Measurements from ENCODE around the gene ATP13A3. TPM values are rescaled to one million over a fixed set of nuclear protein-coding genes. Genes with fewer than 3 reads are reported as not detected.

The ATP13A3 gene
- total RNA-seq, 6 donors from 2014 or later, result 67.9 to 152 (median 94.6) TPM

- H3K36me3 ChIP-seq, result no peaks in the 10 kb centered on the region
- H3K9me3 ChIP-seq, result no peaks in the 10 kb centered on the region
- TF ChIP-seq EP300 (IDR thresholded peaks at IDR 0.05) (no peak), POLR2AphosphoS5 (IDR thresholded peaks at IDR 0.05) (no peak), CTCF (IDR thresholded peaks at IDR 0.05) (no peak), POLR2A (IDR thresholded peaks at IDR 0.05) (no peak)
- no peak overlapping the region for H3K4me3 ChIP-seq
- no peak for ATAC-seq (ENCODE audit: low FRiP score in 2 of 2)
- 85 to 92% methylated on average over 2 of the region's 2 CpGs for WGBS, 2 donors
- H3K4me1 ChIP-seq, result peaks cover 0 to 4% (median 3%) of the 10 kb centered on the region in 4 donors
- H3K27ac ChIP-seq, result no peak overlapping the region
- DNase-seq, result no peak
- no peaks in the 10 kb centered on the region for H3K27me3 ChIP-seq
Observed at GRCh38 chr3:194466761-194467356, 19.9 kb downstream of the ATP13A3 start.

- no peak overlapping the region for H3K4me3 ChIP-seq
- 71 to 72% methylated on average over 5 of the region's 5 CpGs for WGBS, 2 donors
Observed at GRCh38 chr3:194465920-194466570, 20.8 kb downstream of the ATP13A3 start.

GRCh38 chr3:194465246-194465645 lies 21.6 kb downstream of the ATP13A3 start:
- ATAC-seq (ENCODE audit: low FRiP score in 2 of 2) (no peak), DNase-seq (no peak)
- no peak overlapping the region for H3K27ac ChIP-seq
- H3K4me1 ChIP-seq, result no peaks in the 10 kb centered on the region
- peaks cover 0 to 5% (median 0%) of the 10 kb centered on the region in 4 donors for H3K36me3 ChIP-seq
- no peaks in the 10 kb centered on the region for H3K27me3 ChIP-seq
- WGBS, 2 donors, result 91% methylated on average over 7 of the region's 7 CpGs
- H3K9me3 ChIP-seq, result no peaks in the 10 kb centered on the region
- TF ChIP-seq POLR2AphosphoS5 (IDR thresholded peaks at IDR 0.05) (no peak), EP300 (IDR thresholded peaks at IDR 0.05) (no peak), CTCF (IDR thresholded peaks at IDR 0.05) (no peak), POLR2A (IDR thresholded peaks at IDR 0.05) (no peak)
- H3K4me3 ChIP-seq, result no peak overlapping the region

More at GRCh38 chr3:194465920-194466570, 20.8 kb downstream of the ATP13A3 start:
- TF ChIP-seq CTCF (IDR thresholded peaks at IDR 0.05), result no peak
- no peaks in the 10 kb centered on the region for H3K36me3 ChIP-seq
- ATAC-seq (ENCODE audit: low FRiP score in 2 of 2), result no peak
- no peaks in the 10 kb centered on the region for H3K9me3 ChIP-seq
- no peak for DNase-seq
- H3K27ac ChIP-seq, result no peak overlapping the region
- H3K4me1 ChIP-seq, result no peaks in the 10 kb centered on the region
- H3K27me3 ChIP-seq, result no peaks in the 10 kb centered on the region

GRCh38 chr3:194464692-194465091 lies 22.1 kb downstream of the ATP13A3 start:
- no peaks in the 10 kb centered on the region for H3K27me3 ChIP-seq
- H3K27ac ChIP-seq, result no peak overlapping the region
- no peak overlapping the region for H3K4me3 ChIP-seq
- H3K4me1 ChIP-seq, result no peaks in the 10 kb centered on the region
- WGBS, 2 donors, result 100% methylated on average over 1 of the region's 1 CpG
- no peak for ATAC-seq (ENCODE audit: low FRiP score in 2 of 2)
- DNase-seq, result no peak
- TF ChIP-seq POLR2A (IDR thresholded peaks at IDR 0.05) (no peak), EP300 (IDR thresholded peaks at IDR 0.05) (no peak), CTCF (IDR thresholded peaks at IDR 0.05) (no peak), POLR2AphosphoS5 (IDR thresholded peaks at IDR 0.05) (no peak)
- H3K36me3 ChIP-seq, result peaks cover 0 to 11% (median 0%) of the 10 kb centered on the region in 4 donors
- H3K9me3 ChIP-seq, result no peaks in the 10 kb centered on the region

- ATAC-seq (ENCODE audit: low FRiP score in 2 of 2) (no peak), DNase-seq (no peak)
- H3K9me3 ChIP-seq, result no peaks in the 10 kb centered on the region
- H3K4me1 ChIP-seq, result no peaks in the 10 kb centered on the region
- peaks cover 0 to 22% (median 3%) of the 10 kb centered on the region in 4 donors for H3K36me3 ChIP-seq
- no peak overlapping the region for H3K4me3 ChIP-seq
- no peak overlapping the region for H3K27ac ChIP-seq
- 60 to 71% methylated on average over 2 of the region's 2 CpGs for WGBS, 2 donors
- H3K27me3 ChIP-seq, result no peaks in the 10 kb centered on the region
- no peak for TF ChIP-seq POLR2A (IDR thresholded peaks at IDR 0.05)
Observed at GRCh38 chr3:194462936-194463335, 23.9 kb downstream of the ATP13A3 start.

Data from upper lobe of left lung (tissue), 6 donors.